Urothelium cell line (cell line): ENCODE data around the gene TPCN1.

Source experiments
- DNase-seq: peaks from one replicate; pipeline ENCODE4 v3.0.0; 2011; ENCODE audit warnings: low spot score, mixed read lengths
- FAIRE-seq: peaks from 2 replicates; lab custom pipeline; 2011; peaks lifted over from hg19 to GRCh38; lab: Jason Lieb, UNC

The TPCN1 gene

DNA sequence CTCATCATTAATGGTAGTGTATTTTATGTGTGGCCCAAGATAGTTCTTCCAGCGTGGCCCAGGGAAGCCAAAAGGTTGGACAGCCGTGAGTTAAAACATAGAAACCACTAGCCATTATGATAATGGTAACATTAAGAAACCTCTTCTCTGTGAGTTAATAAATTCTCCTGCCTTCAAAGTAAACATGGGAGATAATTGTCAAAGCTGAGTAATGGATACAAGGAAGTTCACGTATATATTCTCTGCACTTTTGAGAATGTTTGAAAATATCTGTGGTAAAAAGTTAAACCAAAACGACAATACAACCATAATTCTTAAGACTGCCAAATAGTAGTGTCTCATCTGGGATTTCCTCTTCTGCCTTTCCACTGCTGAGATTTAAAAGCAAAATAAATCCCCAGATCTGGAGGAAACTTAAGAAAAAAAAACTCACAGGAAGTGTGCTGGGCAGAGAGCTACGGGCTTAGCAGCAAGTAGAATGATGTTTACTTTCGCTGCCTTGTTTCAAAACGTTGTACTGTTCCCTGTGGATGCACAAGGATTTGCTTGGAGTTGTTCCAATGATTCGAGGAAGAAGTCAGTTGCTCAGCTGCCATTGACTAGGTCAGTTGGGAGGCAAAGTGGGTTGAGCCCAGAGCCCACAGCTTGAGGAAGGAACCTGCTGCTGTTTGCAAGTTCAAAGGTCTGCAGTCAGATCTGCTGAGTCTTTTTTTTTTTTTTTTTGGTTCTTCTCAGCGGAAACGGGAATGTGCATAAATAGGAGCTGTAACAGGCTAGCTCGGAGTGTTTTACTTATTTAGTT lies 1.7 kb downstream of the TPCN1 start:
- FAIRE-seq (no peak), DNase-seq (no peak)

DNA sequence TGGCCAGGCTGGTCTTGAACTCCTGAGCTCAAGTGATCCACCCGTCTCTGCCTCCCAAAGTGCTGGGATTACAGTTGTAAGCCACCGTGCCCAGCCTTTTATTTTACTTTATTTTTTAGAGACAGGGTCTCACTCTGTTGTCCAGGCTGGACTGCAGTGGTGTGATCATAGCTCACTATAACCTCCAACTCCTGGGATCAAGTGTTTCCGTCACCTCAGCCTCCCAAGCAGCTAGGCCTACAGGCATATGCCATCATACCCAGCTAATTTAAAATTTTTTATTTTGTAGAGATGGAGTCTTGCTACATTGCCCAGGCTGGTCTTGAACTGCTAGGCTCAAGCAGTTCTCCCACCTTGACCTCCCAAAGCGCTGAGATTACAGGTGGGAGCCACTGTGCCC lies 3.7 kb downstream of the TPCN1 start:
- FAIRE-seq = no peak

DNA sequence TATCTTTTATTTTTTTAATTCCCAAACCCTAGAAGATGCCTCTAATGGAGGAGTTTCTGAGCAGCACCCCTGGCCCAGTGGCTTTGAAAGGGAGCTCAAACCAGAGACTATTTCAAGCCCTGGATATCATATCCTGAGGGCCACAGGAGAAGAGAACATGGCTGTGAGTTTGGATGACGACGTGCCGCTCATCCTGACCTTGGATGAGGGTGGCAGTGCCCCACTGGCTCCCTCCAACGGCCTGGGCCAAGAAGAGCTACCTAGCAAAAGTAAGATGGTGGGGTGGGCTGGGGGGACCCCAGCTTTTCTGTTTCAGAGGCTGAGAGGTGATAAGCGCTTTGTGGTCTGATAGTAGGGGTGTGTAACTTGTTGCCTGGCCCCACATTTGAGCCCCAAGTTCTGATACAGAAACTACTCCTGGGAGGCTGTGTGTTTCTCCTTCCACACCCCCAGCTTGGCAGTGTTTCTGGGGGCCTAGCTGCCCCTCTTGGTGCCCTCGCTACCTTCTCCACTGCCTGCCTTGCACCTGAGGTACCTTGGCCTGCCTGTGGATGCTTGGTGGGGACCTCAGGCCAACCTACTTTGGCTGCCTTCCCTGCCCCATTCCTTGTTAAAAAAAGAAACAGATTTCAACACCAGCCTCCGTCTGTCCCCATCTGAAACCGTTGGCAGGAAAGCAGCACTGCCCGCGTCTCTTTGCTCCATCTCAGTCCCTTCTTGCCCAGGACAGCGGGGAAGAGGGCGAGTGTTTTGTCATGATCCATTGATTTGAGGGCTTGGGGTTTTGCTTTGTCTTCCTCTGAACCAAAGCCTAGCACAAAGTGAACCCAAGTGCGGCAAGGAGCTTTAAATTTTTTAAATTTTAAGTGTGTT lies 5.7 kb downstream of the TPCN1 start:
- DNase-seq = no peak
- FAIRE-seq = no peak

More for the DNA sequence above, 3.7 kb downstream of the TPCN1 start:
- no peak for DNase-seq

DNA sequence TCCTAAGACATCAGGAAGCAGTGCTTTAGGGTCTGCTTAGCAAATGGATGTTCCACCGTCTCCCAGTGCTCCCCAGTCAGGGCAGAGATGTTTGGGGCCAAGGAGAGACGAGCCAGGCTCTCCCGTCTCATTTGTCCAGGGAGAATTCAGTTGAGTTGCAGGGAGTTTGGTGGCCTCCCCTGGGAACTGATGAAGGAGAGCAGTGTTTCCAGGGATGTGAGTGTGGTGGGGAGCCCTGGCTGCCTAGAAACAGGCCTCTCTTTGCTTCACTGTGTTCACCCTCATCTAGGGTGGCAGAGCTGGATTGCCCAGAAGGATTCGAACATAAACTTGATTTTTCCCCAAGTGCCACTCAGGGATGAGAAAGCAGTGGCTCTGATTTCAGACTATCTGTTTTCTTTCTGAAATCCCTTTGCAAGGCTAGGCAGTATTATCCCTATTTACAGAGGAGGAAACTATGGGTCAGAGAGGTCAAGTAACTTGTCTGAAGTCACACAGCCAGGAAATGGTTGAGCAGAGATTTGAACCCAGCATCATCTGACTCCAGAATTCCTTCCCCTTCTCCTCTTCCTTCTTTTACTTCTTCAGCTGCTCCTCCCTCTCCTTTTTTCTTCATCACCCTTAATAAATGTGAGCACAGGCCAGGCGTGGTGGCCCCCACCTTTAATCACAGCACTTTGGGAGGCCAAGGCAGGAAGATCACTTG lies 6.6 kb downstream of the TPCN1 start:
- no peak for FAIRE-seq

DNA sequence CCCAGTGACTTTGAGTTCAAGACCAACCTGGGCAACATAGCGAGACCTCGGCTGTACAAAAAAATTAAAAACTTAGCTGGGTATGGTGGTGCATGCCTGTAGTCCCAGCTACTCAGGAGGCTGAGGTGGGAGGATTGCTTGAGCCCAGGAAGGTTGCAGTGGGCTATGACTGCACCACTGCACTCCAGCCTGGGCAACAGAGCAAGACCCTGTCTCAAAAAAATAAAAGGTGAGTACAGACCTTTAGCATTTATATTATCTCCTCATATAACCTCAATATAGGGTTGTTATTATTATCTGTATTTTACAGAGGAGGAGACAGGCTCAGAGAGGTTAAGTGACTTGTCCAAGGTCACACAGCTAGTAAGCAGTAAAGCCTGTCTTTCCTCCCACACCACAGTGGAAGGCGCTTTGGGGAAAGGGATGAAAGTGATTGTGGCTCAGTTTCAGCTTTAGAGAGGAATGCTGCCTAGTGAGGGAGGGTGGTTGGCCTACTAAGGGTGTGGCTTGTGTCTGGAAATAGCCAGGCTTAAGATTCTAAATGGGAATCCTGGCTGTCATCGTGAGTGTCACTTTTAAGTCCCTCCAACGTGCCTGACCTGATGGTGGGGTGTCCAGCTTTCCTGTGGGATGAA lies 7.2 kb downstream of the TPCN1 start:
- FAIRE-seq = no peak
- no peak for DNase-seq

More for the DNA sequence above, 6.6 kb downstream of the TPCN1 start:
- no peak for DNase-seq

DNA sequence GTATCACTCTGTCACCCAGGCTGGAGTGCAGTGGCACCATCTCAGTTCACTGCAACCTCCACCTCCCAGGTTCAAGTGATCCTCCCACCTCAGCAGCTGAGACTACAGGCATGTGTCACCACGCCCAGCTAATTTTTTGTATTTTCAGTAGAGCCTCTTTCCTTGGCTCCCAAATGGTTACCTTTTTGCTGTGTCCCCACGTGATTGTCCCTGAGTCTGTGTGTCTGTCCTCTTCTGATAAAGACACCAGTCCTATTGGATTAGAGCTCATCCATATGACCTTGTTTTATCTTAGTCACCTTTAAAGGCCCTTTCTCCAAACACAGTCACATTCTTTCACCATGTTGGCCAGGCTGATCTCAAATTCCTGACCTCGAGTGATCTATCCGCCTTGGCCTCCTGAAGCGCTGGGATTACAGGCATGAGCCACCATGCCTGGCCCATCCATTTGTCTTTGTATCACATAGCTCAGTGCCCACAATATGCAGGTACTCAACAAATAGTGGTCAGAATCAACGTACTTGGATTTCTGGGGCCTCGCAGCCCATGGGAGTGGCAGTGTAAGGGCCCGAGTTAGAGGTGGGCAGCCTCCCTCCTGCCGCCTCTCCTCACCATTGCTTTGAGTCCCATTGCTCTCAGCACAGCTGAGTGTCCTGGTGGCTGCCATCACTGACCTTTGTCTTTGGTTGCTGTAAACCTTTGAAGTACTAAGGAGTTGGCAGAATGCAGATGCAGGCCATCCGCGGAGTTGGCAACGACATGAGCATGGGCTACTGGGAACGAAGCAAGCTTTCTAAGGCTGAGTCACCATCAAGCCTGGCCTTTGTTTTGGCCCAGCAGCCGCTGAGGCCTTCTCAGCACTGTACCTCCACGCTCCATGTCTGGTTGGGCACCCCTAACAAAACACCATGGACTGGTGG lies 9.3 kb downstream of the TPCN1 start:
- DNase-seq = no peak
- FAIRE-seq = no peak

DNA sequence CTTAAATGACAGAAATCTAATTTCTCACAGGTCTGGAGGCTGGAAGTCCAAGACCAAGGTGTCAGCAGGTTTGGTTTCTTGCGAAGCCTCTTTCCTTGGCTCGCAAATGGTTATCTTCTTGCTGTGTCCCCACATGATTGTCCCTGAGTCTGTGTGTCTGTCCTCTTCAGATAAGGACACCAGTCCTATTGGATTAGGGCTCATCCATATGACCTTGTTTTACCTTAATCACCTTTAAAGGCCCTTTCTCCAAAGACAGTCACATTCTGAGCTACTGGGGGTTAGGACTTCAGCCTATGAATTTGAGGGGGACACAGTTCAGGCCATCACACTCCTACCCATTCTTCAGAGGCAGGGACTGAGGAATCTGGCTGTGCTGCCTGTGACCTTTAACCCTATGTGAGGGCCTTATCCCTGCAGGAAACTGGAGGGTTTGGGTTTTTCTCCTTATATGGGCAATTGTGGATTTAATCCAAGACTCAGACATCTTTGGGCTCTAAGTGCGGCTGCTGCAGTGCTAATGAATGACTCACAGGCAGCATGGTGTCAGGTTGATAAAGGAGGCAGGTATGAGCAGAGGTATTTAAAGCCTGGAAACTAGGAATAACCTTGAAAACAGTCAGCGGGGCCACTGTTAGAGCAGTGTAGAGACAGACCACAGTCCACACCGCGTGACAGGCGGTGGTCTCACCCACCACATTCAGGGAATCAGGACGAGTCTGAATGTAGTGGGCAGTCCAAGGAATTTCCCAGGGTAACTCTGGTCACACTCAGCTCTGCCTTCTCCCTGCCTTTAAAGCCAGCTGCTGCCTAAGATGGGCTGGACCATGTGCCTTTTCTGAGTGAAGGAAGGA lies 10.2 kb downstream of the TPCN1 start:
- no peak for DNase-seq
- FAIRE-seq = no peak

DNA sequence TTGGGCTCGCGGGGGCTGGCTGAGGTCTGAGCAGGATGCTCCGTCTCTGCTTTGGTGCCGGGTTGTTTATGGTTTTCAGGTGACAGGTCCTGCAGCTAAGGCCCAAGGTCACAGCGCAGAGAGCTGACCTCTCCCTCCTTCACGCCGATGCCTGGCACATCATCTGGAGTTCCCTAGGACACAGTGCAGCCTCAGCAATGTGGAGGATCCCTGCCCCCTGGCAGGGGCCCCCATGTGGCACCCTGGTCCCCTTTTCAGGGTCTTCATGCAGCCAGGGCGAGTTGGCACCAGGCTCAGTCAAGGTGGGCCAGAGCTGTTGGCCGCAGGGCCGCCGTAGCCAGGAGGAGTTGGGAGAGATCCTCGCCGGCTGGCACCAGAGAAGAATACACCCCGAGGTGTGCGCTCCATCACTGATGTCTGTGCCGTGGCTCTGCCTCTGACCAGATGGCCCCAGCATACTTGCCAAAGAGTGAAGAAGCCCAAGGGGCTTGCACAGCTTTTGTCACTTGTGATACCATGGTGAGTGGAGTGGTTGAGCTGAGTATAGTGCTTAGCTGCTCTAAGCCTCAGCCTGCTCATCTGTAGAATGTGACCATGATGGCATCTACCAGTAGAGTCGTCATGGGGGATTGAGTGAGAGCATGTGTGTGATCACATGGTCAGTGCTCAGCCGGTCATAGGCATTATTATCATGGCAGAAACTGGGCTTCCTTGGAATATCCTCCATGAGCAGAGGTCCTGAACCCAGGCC lies 11.0 kb downstream of the TPCN1 start:
- no peak for FAIRE-seq
- DNase-seq = no peak

DNA sequence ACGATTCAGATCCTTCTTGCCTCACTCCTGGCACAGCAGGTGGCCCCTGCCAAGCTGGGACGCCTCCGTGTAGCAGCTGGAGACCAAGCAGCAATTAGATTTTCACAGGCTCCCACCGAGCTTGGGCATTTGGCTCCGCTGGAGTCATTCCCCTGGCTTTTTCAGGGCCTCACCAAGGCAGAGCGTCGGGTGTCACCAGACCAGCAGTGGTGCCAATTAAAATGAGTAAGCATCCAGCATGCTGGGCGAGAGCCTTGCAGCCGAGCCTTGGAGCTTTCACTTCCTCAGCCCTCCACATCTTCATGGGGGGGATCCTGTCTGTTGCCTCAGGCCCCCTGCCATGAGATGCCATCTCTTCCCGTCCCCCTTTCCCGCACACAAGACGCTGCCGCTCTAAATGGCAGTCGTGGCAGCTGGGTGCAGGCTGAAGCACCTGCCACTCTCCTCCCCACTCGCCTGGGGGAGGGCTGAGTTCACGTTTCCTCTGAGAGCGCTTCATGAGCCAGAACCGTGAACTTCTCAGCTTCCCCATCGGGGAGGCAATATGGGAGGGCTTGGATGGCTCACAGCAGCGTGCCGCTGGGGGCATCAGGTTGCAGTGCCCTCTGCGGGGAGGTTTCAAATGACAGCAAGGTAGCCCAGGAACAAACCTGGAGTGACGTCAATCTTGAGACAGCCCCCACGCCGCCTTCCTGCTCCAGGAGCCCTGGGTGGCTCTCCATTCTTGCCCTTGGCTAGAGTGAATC lies 11.7 kb downstream of the TPCN1 start:
- no peak for DNase-seq
- no peak for FAIRE-seq

DNA sequence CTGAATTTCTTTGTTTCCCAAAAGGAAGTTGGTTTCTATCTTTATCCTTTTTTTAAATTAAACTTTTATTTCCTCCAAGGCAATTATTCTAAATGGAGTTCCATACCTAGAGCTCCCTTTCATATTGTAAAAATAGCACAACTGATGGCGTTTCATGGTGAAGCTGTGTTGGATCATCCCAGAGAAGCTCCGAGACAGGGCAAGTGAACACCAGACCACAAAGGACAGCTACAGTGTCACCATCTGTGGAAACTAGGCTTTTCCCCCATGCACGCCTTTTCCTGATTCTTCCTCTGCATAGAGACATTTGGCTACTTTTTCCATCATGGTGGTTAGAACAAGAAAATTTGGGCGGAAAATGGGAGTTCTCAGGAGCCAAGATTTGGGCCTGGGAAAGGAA lies 12.7 kb downstream of the TPCN1 start:
- DNase-seq = no peak
- FAIRE-seq = no peak

DNA sequence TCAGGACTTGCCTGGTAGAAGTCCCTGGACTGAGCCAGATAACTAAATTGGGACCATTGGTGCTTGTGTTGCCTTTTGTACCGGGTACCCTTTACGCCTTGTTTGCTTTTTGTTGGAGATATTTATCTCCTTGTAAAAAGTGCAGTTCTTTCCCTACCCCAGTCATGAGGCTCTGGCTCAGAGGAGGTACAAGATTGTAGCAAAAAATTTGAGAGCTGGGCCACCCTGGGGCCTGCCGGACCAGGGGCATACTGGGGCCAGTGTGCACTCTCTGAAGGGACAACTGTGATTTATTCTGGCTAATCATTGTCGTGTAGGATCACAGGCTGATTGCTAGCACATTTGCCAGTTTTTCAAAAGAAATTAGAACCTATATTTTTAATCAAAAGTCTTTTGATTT lies 13.2 kb downstream of the TPCN1 start:
- DNase-seq (no peak), FAIRE-seq (no peak)

DNA sequence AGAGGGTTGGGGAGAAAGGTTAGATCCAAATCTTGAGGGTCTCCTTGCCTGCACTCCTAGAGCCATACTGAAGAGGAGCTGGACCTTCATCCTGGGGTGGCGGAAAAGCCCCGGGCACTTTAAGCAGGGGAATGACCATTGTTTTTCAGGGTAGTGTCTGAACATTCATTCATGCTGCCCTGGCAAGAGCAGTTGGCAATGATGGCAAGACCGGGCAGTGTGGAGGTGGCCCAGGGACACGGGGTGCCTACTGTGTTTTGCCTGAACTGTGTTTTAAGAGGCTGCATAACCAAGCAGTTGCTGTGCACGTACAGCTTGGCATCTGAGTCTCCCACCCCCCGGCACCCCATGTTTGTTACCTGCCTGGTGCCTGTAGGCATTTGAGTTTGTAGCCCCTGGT lies 14.7 kb downstream of the TPCN1 start:
- no peak for FAIRE-seq

DNA sequence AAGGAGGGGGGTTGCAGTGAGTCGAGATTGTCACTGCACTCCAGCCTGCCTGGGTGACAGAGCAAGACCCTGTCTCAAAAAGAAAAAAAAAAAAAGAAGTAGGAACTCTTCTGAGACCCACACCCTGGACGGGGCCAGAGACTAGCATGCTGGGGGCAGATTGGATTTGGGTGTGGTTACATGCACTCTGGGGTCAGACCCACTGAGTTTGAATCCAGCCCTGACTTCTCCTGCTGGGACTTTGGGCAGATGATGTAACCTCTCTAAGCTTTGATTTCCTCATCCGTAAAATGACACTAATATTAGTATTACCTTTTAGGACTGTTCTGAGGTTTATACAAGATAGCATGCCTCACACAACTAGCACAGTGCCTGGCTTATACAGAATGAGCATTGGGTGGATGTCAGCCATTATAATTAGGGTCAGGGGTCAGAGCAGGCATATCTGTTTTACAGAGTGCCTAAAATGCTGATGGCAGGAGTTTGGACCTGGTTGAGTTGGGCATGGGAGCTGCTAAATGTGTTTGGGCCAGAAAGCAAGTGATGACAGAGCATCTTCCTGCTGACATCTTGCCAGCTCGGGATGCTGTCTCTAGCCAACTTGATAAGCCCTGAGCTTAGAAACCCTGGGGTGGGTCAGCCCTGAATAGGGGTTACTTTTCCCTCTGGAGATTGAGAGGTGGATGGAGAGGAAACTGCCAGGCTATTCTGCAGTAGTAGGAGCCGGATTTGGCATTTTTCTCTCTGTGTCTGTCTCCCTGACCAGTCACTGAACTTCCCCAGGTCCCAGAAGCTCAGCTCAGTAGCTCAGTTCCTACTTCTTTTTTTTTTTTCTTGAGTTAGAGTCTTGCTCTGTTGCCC lies 15.5 kb downstream of the TPCN1 start:
- FAIRE-seq = no peak
- no peak for DNase-seq

More for the DNA sequence above, 14.7 kb downstream of the TPCN1 start:
- no peak for DNase-seq

DNA sequence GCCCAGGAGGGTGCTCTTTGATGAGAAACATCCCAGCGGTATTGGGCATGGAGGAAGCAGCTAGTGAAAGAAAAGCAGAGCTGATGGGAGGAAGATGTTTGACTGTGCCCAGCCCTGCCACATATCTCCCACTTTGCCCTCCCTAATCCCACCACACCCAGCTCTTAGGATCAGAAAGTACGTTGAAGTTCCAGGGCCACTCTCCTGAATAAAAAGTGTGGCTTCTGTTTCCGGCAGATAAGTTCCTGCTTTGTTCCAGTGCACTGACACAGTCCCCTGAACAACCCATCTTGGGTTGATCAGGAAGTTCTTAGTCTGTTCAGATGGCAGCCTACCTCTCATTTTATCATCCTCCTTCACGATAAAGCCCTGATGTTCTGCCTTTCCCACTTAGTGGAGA lies 16.5 kb downstream of the TPCN1 start:
- FAIRE-seq (no peak), DNase-seq (no peak)

DNA sequence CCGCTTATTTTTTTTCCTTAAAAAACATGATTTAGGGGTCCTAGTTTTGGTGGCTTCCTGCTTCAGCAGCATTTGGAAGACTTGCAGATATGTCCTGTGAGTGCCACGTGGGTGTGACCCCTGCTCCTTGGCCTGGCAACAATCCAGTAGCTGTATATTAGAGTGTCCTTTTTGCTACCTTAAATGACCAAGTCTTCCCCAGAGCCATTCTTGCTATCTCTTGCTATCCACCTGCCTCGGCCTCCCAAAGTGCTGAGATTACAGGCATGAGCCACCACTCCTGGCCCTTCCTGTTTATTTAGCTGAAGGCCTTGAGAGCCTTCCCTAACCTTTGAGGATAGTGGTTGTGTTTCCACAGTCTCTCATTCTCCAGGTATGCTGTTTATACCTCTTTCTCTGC lies 17.0 kb downstream of the TPCN1 start:
- FAIRE-seq (no peak), DNase-seq (no peak)

DNA sequence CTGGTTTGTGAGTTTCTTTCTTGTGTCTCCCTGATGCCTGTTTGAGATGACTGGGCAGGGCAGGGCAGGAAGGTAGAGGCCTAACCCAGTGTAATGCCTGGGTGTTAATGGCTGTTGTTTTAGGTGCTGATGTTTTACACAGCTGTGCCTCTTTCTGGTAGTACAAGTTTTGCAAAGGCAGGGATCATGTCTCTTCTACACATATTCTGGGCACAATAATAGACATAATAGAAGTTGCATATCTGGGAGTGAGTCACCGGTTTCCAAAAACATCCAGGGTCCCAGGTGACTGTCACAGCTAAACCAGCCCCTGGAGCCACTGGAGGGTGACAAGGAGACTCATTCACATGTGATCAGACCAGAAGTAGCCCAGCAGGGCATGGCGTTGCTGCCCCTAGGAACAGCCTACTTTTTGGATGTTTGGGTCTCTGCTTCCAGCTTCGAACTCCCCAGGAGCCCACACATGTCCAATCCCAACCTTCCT lies 18.1 kb downstream of the TPCN1 start:
- FAIRE-seq (no peak), DNase-seq (no peak)
